ENCODE results near the gene VSTM2L. TPM values are rescaled to one million over a fixed set of nuclear protein-coding genes. Genes with fewer than 3 reads are reported as not detected.

Gene VSTM2L
- total and polyA plus RNA-seq, 7 donors, result 0.05 to 2.8 (median 0.84) TPM

DNA sequence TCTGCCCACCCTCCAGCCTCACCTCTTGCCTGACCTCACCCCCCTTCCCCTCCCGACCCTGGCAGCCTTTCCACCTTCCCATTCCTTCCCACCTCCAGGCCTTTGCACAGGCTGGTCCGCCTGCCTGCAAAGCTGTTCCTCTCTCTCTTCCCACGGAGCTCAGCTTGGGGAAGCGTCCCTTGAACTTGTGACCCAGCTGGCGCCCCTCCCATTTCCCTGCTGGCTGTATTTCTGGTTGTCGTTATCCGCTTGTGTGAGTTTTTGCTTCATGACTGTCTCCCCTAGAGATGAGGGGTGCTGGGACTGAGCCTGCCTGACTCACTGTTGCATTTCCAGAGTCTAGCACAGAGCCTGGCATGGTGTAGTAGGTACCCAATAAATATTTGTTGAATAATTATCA is 32.5 kb downstream of the VSTM2L start:
- Histone ChIP-seq H3K4me3 (no peak overlapping the region), H3K9me3 (no peaks in the 10 kb centered on the region), H3K27ac (no peak overlapping the region), H3K4me1 (no peaks in the 10 kb centered on the region), H3K36me3 (ENCODE audit: insufficient read depth in 1 of 2, low read depth in 1 of 2) (no peaks in the 10 kb centered on the region), H3K27me3 (ENCODE audit: insufficient read depth in 3 of 3, low read length in 2 of 3) (peaks cover 0 to 12% (median 2%) of the 10 kb centered on the region in 3 donors)
- DNase-seq (no peak), ATAC-seq (no peak)
- WGBS, 3 donors, result 40 to 47% (median 43%) methylated on average over 7 of the region's 7 CpGs
- intact Hi-C loops (cut with DNase I), result no loop called here
- no peak for TF ChIP-seq CTCF (IDR thresholded peaks at IDR 0.05)

- H3K27me3 ChIP-seq (ENCODE audit: insufficient read depth in 3 of 3, low read length in 2 of 3), result peaks cover 0 to 6% (median 2%) of the 10 kb centered on the region in 3 donors
- ATAC-seq, result no peak
- DNase-seq, result no peak
- TF ChIP-seq CTCF (IDR thresholded peaks at IDR 0.05), result no peak
- 86 to 90% (median 89%) methylated on average over 10 of the region's 10 CpGs for WGBS, 3 donors
- no peak overlapping the region for H3K27ac ChIP-seq
- no peaks in the 10 kb centered on the region for H3K4me1 ChIP-seq
- no peak overlapping the region for H3K4me3 ChIP-seq
- intact Hi-C loops (cut with DNase I), result no loop called here
- no peaks in the 10 kb centered on the region for H3K36me3 ChIP-seq (ENCODE audit: insufficient read depth in 1 of 2, low read depth in 1 of 2)
- H3K9me3 ChIP-seq, result no peaks in the 10 kb centered on the region
Observed at GRCh38 chr20:37936041-37936440, 33.1 kb downstream of the VSTM2L start.

DNA sequence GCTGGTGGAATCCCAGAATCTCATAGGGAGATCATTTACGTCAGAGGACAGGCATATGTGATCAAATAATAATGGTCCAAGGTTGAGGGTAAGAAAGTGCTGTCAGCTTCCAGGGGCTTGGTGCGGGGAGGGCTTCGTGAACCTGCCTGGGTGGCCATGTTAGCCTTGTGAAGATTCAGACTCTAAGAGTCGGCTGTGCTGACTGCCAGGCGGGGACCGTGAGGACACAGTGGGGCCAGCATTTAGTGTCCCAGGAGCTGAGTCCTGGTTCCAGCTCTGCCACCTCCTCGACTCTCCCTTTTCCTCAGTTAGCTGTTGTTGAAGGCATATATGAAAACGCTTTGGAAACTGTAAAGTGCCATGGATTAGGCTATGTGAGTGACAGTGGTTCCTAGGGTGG is 33.5 kb downstream of the VSTM2L start:
- peaks cover 0 to 2% (median 2%) of the 10 kb centered on the region in 3 donors for H3K27me3 ChIP-seq (ENCODE audit: insufficient read depth in 3 of 3, low read length in 2 of 3)
- no peak for TF ChIP-seq CTCF (IDR thresholded peaks at IDR 0.05)

GRCh38 chr20:37937686-37938085 is 34.8 kb downstream of the VSTM2L start:
- ATAC-seq, result no peak
- no peak for DNase-seq
- H3K4me1 ChIP-seq, result no peaks in the 10 kb centered on the region
- WGBS, 3 donors, result 77 to 83% (median 77%) methylated on average over 4 of the region's 4 CpGs
- H3K9me3 ChIP-seq, result no peaks in the 10 kb centered on the region
- no peak for TF ChIP-seq CTCF (IDR thresholded peaks at IDR 0.05)
- intact Hi-C loops (cut with DNase I), result no loop called here
- no peaks in the 10 kb centered on the region for H3K27me3 ChIP-seq (ENCODE audit: insufficient read depth in 3 of 3, low read length in 2 of 3)
- H3K36me3 ChIP-seq (ENCODE audit: insufficient read depth in 1 of 2, low read depth in 1 of 2), result no peaks in the 10 kb centered on the region
- no peak overlapping the region for H3K4me3 ChIP-seq
- no peak overlapping the region for H3K27ac ChIP-seq

More for the DNA sequence above, 33.5 kb downstream of the VSTM2L start:
- ATAC-seq (no peak), DNase-seq (no peak)
- Histone ChIP-seq H3K27ac (no peak overlapping the region), H3K4me1 (no peaks in the 10 kb centered on the region), H3K36me3 (ENCODE audit: insufficient read depth in 1 of 2, low read depth in 1 of 2) (no peaks in the 10 kb centered on the region), H3K4me3 (no peak overlapping the region), H3K9me3 (no peaks in the 10 kb centered on the region)
- intact Hi-C loops (cut with DNase I), result no loop called here
- WGBS, 3 donors, result 83 to 91% (median 86%) methylated on average over 8 of the region's 8 CpGs

DNA sequence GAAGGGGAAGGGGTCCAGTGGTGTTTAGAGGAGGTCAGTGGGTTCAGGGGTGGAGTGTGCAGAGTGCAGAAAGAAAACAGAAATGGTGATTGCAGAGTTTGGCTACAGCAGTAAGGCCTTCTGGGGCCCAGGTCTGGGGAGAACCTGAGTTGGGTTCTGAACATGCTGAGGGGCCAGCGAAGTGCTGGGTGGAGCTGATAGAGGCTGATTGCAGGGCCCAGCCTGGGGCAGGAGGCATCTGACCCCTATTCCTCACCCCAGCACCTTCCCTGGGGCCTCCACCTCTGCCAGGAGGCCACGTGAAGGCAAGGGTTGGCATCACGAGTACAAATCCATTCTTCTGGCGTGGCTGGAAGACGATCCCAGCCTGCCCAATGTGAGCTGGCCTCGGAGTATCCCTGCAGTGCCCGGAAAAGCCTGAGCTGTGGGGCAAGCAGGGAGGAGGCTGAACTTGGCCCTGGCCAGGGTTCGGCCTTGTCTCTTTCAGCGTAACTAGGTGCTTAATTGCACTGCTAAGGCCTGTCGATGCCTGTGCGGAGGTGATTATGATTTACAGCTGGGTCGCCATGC is 35.3 kb downstream of the VSTM2L start:
- ATAC-seq (no peak), DNase-seq (no peak)
- Histone ChIP-seq H3K9me3 (no peaks in the 10 kb centered on the region), H3K27ac (no peak overlapping the region), H3K36me3 (ENCODE audit: insufficient read depth in 1 of 2, low read depth in 1 of 2) (no peaks in the 10 kb centered on the region), H3K4me1 (no peaks in the 10 kb centered on the region), H3K4me3 (no peak overlapping the region), H3K27me3 (ENCODE audit: insufficient read depth in 3 of 3, low read length in 2 of 3) (no peaks in the 10 kb centered on the region)
- intact Hi-C loops (cut with DNase I), result no loop called here
- TF ChIP-seq CTCF (IDR thresholded peaks at IDR 0.05), result no peak
- 77 to 86% (median 84%) methylated on average over 12 of the region's 12 CpGs for WGBS, 3 donors
